Measurements from ENCODE around the gene TP53TG3B. TPM values are rescaled to one million over a fixed set of nuclear protein-coding genes. Genes with fewer than 3 reads are reported as not detected.
"Not testable (repeated sequence)": the region's sequence is repeated elsewhere in the genome, so short reads cannot be mapped to it uniquely, and the experiment has no call there.

TP53TG3B gene
- under 1 TPM in 1 of 2 donors, not detected in 1; 0.57 TPM for total RNA-seq

GRCh38 chr16:33360541-33360940 is at the start of gene TP53TG3B:
Gene TP53TG3B (plus strand): TSS chr16:33360841. CDS start chr16:33360909, 68 bp downstream.
- H3K27me3 ChIP-seq (replicated peaks; ENCODE audit: insufficient read depth); H3K4me1 ChIP-seq (replicated peaks); intact Hi-C loops (cut with DNase I); DNase-seq (ENCODE audit: low spot score); H3K9me3 ChIP-seq; H3K4me3 ChIP-seq; H3K27ac ChIP-seq; H3K36me3 ChIP-seq: not testable (repeated sequence)
- WGBS = no CpG with 5 or more reads among the region's 25 CpGs

- H3K36me3 ChIP-seq; H3K9me3 ChIP-seq; H3K4me1 ChIP-seq (replicated peaks); intact Hi-C loops (cut with DNase I); H3K4me3 ChIP-seq; H3K27ac ChIP-seq; H3K27me3 ChIP-seq (replicated peaks; ENCODE audit: insufficient read depth): not testable (repeated sequence)
- WGBS = 61% methylated on average over 4 of the region's 4 CpGs
- peak; percentile 68 for DNase-seq (ENCODE audit: low spot score)
These were observed 24.2 kb upstream of the TP53TG3B start for GRCh38 chr16:33336226-33337012.

GRCh38 chr16:33337627-33338542 is 22.8 kb upstream of the TP53TG3B start:
- WGBS = 71% methylated on average over 5 of the region's 5 CpGs
- DNase-seq (ENCODE audit: low spot score) = peak; percentile 59
- H3K27me3 ChIP-seq (replicated peaks; ENCODE audit: insufficient read depth); H3K9me3 ChIP-seq; H3K4me1 ChIP-seq (replicated peaks); H3K36me3 ChIP-seq; intact Hi-C loops (cut with DNase I); H3K4me3 ChIP-seq; H3K27ac ChIP-seq: not testable (repeated sequence)

GRCh38 chr16:33338543-33338951 is 22.1 kb upstream of the TP53TG3B start:
- intact Hi-C loops (cut with DNase I); H3K9me3 ChIP-seq; H3K4me1 ChIP-seq (replicated peaks); H3K27me3 ChIP-seq (replicated peaks; ENCODE audit: insufficient read depth); H3K27ac ChIP-seq; H3K4me3 ChIP-seq; H3K36me3 ChIP-seq: not testable (repeated sequence)
- WGBS = 74% methylated on average over 2 of the region's 2 CpGs
- peak; percentile 27 for DNase-seq (ENCODE audit: low spot score)

GRCh38 chr16:33339093-33340061 is 21.3 kb upstream of the TP53TG3B start:
- not testable (repeated sequence) for H3K27ac ChIP-seq

More at GRCh38 chr16:33339093-33340061, 21.3 kb upstream of the TP53TG3B start:
- 73% methylated on average over 4 of the region's 4 CpGs for WGBS
- DNase-seq (ENCODE audit: low spot score) = peak; percentile 68
- H3K27me3 ChIP-seq (replicated peaks; ENCODE audit: insufficient read depth); H3K4me1 ChIP-seq (replicated peaks); H3K36me3 ChIP-seq; H3K4me3 ChIP-seq; H3K9me3 ChIP-seq; intact Hi-C loops (cut with DNase I): not testable (repeated sequence)

Small RNA genes lying within 50 kb of the gene (small RNA-seq; reads per million reads assigned to genes)
- gene AC141257.3 (0 reads per million in 2 donors), gene AC141257.4 (0 reads per million in 2 donors)

Other genes starting within 250 kb of the TP53TG3B start
- gene TP53TG3C, start 166.6 kb upstream of the TP53TG3B start, total RNA-seq = 1 to 10 TPM in 1 of 2 donors, not detected in 1; 2.3 TPM
- gene TP53TG3E, start 56.5 kb upstream of the TP53TG3B start, total RNA-seq = not detected
- 1 to 10 TPM in 1 of 2 donors, not detected in 1; 1.6 TPM for gene TP53TG3F, start 98.8 kb downstream of the TP53TG3B start, total RNA-seq